HL-60 (cell line): ENCODE results near the gene ZCCHC9.

ENCODE experiments used
- DNase-seq, 2 experiments: peaks; one replicate each; pipeline ENCODE4 v3.0.0-alpha.2; 2010 to 2020; ENCODE audit warnings: low read depth in 1 of 2, low spot score in 1 of 2
- H3K27ac ChIP-seq: fragments of 250-450 bp; sonication (Bioruptor Pico); replicated peaks from 2 replicates; pipeline ENCODE4 v1.5.1; 2020; ENCODE audit warnings: mild to moderate bottlenecking, moderate library complexity
- H3K27me3 ChIP-seq: fragments of 250-450 bp; sonication (Bioruptor Pico); 2 replicates; pipeline ENCODE4 v1.5.1; 2021; ENCODE audit warnings: mild to moderate bottlenecking, moderate library complexity; ENCODE audit not compliant: insufficient read depth, poor library complexity, severe bottlenecking
- H3K4me3 ChIP-seq: replicated peaks from 2 replicates; pipeline ENCODE4 v1.5.1; 2011; ENCODE audit warnings: mild to moderate bottlenecking, control low read depth, low read length; ENCODE audit not compliant: insufficient read depth
- GABPA ChIP-seq: IDR thresholded peaks from 2 replicates; pipeline ENCODE4 v1.6.1; 2012; ENCODE audit warnings: low read depth
- POLR2AphosphoS5 ChIP-seq: IDR thresholded peaks from 2 replicates; pipeline ENCODE4 v1.6.1; 2012; ENCODE audit warnings: low read depth
- SPI1 ChIP-seq: IDR thresholded peaks from 2 replicates; pipeline ENCODE4 v1.6.1; 2012; ENCODE audit warnings: low read depth, mild to moderate bottlenecking, borderline replicate concordance
- TF ChIP-seq, protein P1 (sequence below): IDR thresholded peaks from one replicate; pipeline ENCODE4 v1.5.1; 2011; ENCODE audit warnings: low read length, control low read depth, inconsistent platforms; ENCODE audit not compliant: insufficient read depth
- TF ChIP-seq, protein P2 (sequence below): IDR thresholded peaks from 2 replicates; pipeline ENCODE4 v1.6.1; 2012; ENCODE audit warnings: low read depth; ENCODE audit not compliant: insufficient replicate concordance

Gene ZCCHC9

DNA sequence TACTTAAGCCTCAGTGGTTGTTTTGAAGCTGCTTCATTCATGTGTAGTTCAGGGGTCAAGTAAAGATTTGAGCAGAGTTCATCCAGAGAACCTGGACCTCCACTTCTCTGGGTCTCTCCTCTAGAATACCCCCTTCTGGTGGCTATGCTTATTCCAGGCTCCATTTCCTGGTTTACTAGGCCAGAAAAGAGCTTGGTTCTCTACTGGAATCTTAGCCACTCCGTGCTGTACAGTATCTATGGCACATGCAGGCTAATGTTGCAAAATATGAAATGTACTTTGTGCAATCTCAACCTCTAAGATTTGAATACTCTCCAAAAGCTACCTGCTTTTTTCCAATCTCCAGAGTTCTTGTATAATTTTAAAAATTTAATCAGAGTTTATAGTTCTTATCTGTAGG, 17.4 kb upstream of the ZCCHC9 start:
- H3K4me3 ChIP-seq, result no peak overlapping the region
- TF ChIP-seq, protein P1, sequence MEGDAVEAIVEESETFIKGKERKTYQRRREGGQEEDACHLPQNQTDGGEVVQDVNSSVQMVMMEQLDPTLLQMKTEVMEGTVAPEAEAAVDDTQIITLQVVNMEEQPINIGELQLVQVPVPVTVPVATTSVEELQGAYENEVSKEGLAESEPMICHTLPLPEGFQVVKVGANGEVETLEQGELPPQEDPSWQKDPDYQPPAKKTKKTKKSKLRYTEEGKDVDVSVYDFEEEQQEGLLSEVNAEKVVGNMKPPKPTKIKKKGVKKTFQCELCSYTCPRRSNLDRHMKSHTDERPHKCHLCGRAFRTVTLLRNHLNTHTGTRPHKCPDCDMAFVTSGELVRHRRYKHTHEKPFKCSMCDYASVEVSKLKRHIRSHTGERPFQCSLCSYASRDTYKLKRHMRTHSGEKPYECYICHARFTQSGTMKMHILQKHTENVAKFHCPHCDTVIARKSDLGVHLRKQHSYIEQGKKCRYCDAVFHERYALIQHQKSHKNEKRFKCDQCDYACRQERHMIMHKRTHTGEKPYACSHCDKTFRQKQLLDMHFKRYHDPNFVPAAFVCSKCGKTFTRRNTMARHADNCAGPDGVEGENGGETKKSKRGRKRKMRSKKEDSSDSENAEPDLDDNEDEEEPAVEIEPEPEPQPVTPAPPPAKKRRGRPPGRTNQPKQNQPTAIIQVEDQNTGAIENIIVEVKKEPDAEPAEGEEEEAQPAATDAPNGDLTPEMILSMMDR, result no peak
- TF ChIP-seq POLR2AphosphoS5 (no peak), GABPA (no peak), SPI1 (no peak)
- TF ChIP-seq, protein P2, sequence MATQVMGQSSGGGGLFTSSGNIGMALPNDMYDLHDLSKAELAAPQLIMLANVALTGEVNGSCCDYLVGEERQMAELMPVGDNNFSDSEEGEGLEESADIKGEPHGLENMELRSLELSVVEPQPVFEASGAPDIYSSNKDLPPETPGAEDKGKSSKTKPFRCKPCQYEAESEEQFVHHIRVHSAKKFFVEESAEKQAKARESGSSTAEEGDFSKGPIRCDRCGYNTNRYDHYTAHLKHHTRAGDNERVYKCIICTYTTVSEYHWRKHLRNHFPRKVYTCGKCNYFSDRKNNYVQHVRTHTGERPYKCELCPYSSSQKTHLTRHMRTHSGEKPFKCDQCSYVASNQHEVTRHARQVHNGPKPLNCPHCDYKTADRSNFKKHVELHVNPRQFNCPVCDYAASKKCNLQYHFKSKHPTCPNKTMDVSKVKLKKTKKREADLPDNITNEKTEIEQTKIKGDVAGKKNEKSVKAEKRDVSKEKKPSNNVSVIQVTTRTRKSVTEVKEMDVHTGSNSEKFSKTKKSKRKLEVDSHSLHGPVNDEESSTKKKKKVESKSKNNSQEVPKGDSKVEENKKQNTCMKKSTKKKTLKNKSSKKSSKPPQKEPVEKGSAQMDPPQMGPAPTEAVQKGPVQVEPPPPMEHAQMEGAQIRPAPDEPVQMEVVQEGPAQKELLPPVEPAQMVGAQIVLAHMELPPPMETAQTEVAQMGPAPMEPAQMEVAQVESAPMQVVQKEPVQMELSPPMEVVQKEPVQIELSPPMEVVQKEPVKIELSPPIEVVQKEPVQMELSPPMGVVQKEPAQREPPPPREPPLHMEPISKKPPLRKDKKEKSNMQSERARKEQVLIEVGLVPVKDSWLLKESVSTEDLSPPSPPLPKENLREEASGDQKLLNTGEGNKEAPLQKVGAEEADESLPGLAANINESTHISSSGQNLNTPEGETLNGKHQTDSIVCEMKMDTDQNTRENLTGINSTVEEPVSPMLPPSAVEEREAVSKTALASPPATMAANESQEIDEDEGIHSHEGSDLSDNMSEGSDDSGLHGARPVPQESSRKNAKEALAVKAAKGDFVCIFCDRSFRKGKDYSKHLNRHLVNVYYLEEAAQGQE, result no peak
- H3K27ac ChIP-seq, result no peak overlapping the region
- DNase-seq, result no peak
- no peaks in the 10 kb centered on the region for H3K27me3 ChIP-seq

DNA sequence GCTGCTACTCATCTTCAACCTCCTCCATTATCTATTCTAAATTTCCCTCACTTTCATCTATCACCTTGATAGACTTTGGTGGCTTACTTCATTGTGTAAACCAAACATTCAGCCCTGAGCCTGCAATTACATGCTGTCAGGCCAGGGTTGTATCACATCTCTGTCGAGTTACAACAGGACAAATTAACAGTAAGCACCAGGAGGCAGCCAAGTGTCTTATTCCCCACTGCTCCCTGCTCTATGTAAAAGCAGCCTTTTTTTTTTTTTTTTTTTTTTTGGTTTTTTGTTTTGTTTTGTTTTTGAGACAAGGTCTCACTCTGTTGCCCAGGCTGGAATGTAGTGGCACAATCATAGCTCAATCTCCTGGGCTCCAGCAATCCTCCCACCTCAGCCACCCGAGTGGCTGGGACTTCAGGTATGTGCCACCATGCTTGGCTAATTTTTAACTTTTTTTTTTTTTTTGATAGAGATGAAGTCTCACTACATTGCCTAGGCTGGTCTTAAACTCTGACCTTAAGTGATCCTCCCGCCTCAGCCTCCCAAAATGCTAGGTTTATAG, 15.2 kb upstream of the ZCCHC9 start:
- TF ChIP-seq GABPA (no peak), SPI1 (no peak)
- TF ChIP-seq, protein P1, result no peak
- no peak overlapping the region for H3K4me3 ChIP-seq
- no peak for DNase-seq
- no peaks in the 10 kb centered on the region for H3K27me3 ChIP-seq
- H3K27ac ChIP-seq, result no peak overlapping the region

DNA sequence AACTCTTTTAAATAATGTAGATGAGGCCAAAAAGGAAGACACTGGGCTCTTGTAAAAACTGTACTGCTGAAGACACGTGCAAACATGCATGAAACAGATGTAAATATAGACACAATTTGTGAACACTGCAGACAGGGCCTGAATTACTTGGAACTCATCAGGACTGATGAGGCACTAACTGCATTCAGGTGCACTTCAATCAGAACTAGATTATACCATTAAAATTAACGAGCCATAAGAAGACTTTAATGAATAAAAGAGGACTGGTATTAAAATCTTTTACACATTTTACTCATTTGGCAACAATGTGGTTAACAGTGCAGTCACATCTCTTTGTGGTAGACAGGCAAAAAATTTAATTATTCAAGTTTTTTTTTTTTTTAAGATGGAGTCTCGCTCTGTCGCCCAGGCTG, 13.4 kb upstream of the ZCCHC9 start:
- H3K27me3 ChIP-seq, result no peaks in the 10 kb centered on the region
- TF ChIP-seq, protein P1, result no peak
- TF ChIP-seq, protein P2, result no peak
- no peak for TF ChIP-seq GABPA
- no peak for TF ChIP-seq SPI1
- no peak for TF ChIP-seq POLR2AphosphoS5
- no peak for DNase-seq
- H3K4me3 ChIP-seq, result no peak overlapping the region
- H3K27ac ChIP-seq, result no peak overlapping the region

DNA sequence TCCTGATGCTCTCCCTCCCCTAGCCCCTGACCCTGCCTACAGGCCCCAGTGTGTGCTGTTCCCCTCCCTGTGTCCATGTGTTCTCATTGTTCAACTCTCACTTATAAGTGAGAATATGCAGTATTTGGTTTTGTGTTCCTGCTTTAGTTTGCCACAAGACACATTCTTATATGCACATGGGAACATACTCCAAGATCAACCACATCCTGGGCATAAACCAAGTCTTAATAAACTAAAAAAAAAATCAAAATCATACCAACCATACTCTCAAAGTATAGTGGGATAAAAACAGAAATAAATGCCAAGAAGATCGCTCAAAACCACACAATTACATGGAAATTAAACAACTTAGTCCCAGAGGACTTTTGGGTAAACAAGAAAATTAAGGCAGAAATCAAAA, 11.2 kb upstream of the ZCCHC9 start:
- H3K27ac ChIP-seq, result no peak overlapping the region
- TF ChIP-seq, protein P1, result no peak
- TF ChIP-seq POLR2AphosphoS5, result no peak
- TF ChIP-seq GABPA, result no peak
- TF ChIP-seq, protein P2, result no peak
- TF ChIP-seq SPI1, result no peak
- DNase-seq, result no peak
- no peak overlapping the region for H3K4me3 ChIP-seq
- no peaks in the 10 kb centered on the region for H3K27me3 ChIP-seq
